Liver (tissue), 9 donors: ENCODE measurements around the gene FARS2. TPM values are rescaled to one million over a fixed set of nuclear protein-coding genes. Genes with fewer than 3 reads are reported as not detected.

ENCODE experiments used
- DNase-seq: peaks from one replicate; pipeline ENCODE4 v3.0.0-alpha.2; 2017; ENCODE audit warnings: low spot score
- H3K27ac ChIP-seq, 2 donors: one replicate each; pipeline ENCODE4 v1.7.0; 2013; ENCODE audit warnings: inconsistent platforms in 2 of 2, low read length in 2 of 2, control low read depth in 1 of 2, low read depth in 1 of 2, mild to moderate bottlenecking in 1 of 2
- H3K27me3 ChIP-seq, 4 donors: one replicate each; pipeline versions ENCODE4 v1.6.1 to v1.7.0; 2013; ENCODE audit warnings: low read length in 3 of 4, inconsistent platforms in 1 of 4, mild to moderate bottlenecking in 1 of 4, moderate library complexity in 1 of 4; ENCODE audit not compliant: control insufficient read depth in 4 of 4, insufficient read depth in 4 of 4
- H3K36me3 ChIP-seq, 4 donors: one replicate each; pipeline versions ENCODE4 v1.6.1 to v1.7.0; 2013; ENCODE audit warnings: low read length in 3 of 4, mild to moderate bottlenecking in 3 of 4, low read depth in 1 of 4, moderate library complexity in 1 of 4; ENCODE audit not compliant: control insufficient read depth in 4 of 4, insufficient read depth in 3 of 4
- H3K4me1 ChIP-seq, 4 donors: one replicate each; pipeline versions ENCODE4 v1.6.1 to v1.7.0; 2013; ENCODE audit warnings: low read length in 3 of 4, mild to moderate bottlenecking in 3 of 4, moderate library complexity in 1 of 4; ENCODE audit not compliant: control insufficient read depth in 4 of 4, insufficient read depth in 4 of 4
- H3K4me3 ChIP-seq, 3 donors: one replicate each; pipeline versions ENCODE4 v1.6.1 to v1.7.0; 2013; ENCODE audit warnings: low read length in 3 of 3, control low read depth in 1 of 3, low read depth in 1 of 3, mild to moderate bottlenecking in 1 of 3
- H3K9ac ChIP-seq, 2 donors: one replicate each; pipeline ENCODE4 v1.7.0; 2013; ENCODE audit warnings: low read length in 2 of 2, mild to moderate bottlenecking in 2 of 2, moderate library complexity in 2 of 2, control low read depth in 1 of 2, low read depth in 1 of 2
- H3K9me3 ChIP-seq, 4 donors: one replicate each; pipeline versions ENCODE4 v1.6.1 to v1.7.0; 2013; ENCODE audit warnings: low read length in 3 of 4; ENCODE audit not compliant: control insufficient read depth in 4 of 4
- ATF3 ChIP-seq: IDR thresholded peaks from 2 replicates; pipeline ENCODE4 v1.6.1; 2016; ENCODE audit warnings: antibody characterized with exemption
- EGR1 ChIP-seq, 2 donors: IDR thresholded peaks; 2 replicates each; pipeline ENCODE4 v1.6.1; 2016 to 2018; ENCODE audit warnings: antibody characterized with exemption in 2 of 2, low read depth in 2 of 2
- FOXA1 ChIP-seq: IDR thresholded peaks from 2 replicates; pipeline ENCODE4 v1.6.1; 2016; ENCODE audit warnings: antibody characterized with exemption
- FOXA2 ChIP-seq: IDR thresholded peaks from 2 replicates; pipeline ENCODE4 v1.6.1; 2016; ENCODE audit warnings: antibody characterized with exemption
- GABPA ChIP-seq, 2 donors: IDR thresholded peaks in 1 of 2; conservative IDR thresholded peaks in 1 of 2; 2 replicates each; pipeline ENCODE4 v1.6.1; 2016; ENCODE audit warnings: antibody characterized with exemption in 2 of 2, mild to moderate bottlenecking in 1 of 2, moderate library complexity in 1 of 2
- HNF4A ChIP-seq, 2 donors: conservative IDR thresholded peaks; 2 replicates each; pipeline ENCODE4 v1.6.1; 2016; ENCODE audit warnings: antibody characterized with exemption in 2 of 2, mild to moderate bottlenecking in 2 of 2
- HNF4G ChIP-seq: IDR thresholded peaks from 2 replicates; pipeline ENCODE4 v1.6.1; 2016; ENCODE audit warnings: antibody characterized with exemption
- JUND ChIP-seq, 2 donors: IDR thresholded peaks; 2 replicates each; pipeline ENCODE4 v1.6.1; 2016; ENCODE audit warnings: antibody characterized with exemption in 2 of 2
- NR2F2 ChIP-seq: IDR thresholded peaks from 2 replicates; pipeline ENCODE4 v1.6.1; 2016; ENCODE audit warnings: antibody characterized with exemption
- RAD21 ChIP-seq, 2 donors: IDR thresholded peaks; 2 replicates each; pipeline ENCODE4 v1.6.1; 2016; ENCODE audit warnings: antibody characterized with exemption in 2 of 2, mild to moderate bottlenecking in 2 of 2
- RXRA ChIP-seq, 2 donors: IDR thresholded peaks; 2 replicates each; pipeline ENCODE4 v1.6.1; 2017 to 2018; ENCODE audit warnings: antibody characterized with exemption in 2 of 2, mild to moderate bottlenecking in 1 of 2
- SP1 ChIP-seq: IDR thresholded peaks from 2 replicates; pipeline ENCODE4 v1.6.1; 2018; ENCODE audit warnings: antibody characterized with exemption, mild to moderate bottlenecking
- TAF1 ChIP-seq: conservative IDR thresholded peaks from 2 replicates; pipeline ENCODE4 v1.6.1; 2016; ENCODE audit warnings: antibody characterized with exemption, mild to moderate bottlenecking
- YY1 ChIP-seq: IDR thresholded peaks from 2 replicates; pipeline ENCODE4 v1.6.1; 2016; ENCODE audit warnings: antibody characterized with exemption, mild to moderate bottlenecking
- ZBTB33 ChIP-seq: IDR thresholded peaks from 2 replicates; pipeline ENCODE4 v1.6.1; 2016; ENCODE audit warnings: antibody characterized with exemption
- WGBS: extraction: QIAGEN DNeasy Blood & Tissue Kit; methylation state at CpG from one replicate; pipeline ENCODE4 v1.1.7; 2013; 5-methylcytosine and 5-hydroxymethylcytosine counted together
- polyA plus RNA-seq, 2 donors: library from polyadenylated mRNA; stranded (reverse) in 1 of 2; unstranded in 1 of 2; fragments of 200-250 nt in 1 of 2; fragments of >200 nt in 1 of 2; fragmentation: Nextera tagmentation in 1 of 2; extraction: Ambion mirVana in 1 of 2; gene quantifications; one replicate each; pipeline versions ENCODE4 v1.2.1 to v1.2.3, GENCODE V29; 2013 to 2015
- total RNA-seq, 2 donors: library from RNA; depleted of rRNA; stranded (reverse); fragments of >200 nt; gene quantifications; one replicate each; pipeline ENCODE4 v1.2.3, GENCODE V29; 2014
- TF ChIP-seq, protein P1 (sequence below): fragments of 150-350 bp; IDR thresholded peaks from 2 replicates; pipeline ENCODE4 v1.5.1; 2017; ENCODE audit warnings: improper control_type of control experiment, low read depth, low read length; ENCODE audit not compliant: missing input control
- TF ChIP-seq, protein P2 (sequence below): IDR thresholded peaks from 2 replicates; pipeline ENCODE4 v1.6.1; 2016; ENCODE audit warnings: antibody characterized with exemption
- TF ChIP-seq, protein P3 (sequence below): IDR thresholded peaks from 2 replicates; pipeline ENCODE4 v1.6.1; 2016; ENCODE audit warnings: antibody characterized with exemption, mild to moderate bottlenecking
- donor health status: healthy.
- donor health status: healthy.
- donor health status: healthy.
- donor health status: healthy.
- donor health status: healthy.

The FARS2 gene
- total and polyA plus RNA-seq, 4 donors, result 7.8 to 25.9 (median 11.2) TPM

- no peak for DNase-seq
- TF ChIP-seq SP1 (no peak), FOXA1 (no peak), TAF1 (no peak), ZBTB33 (no peak)
- 96% methylated on average over 1 of the region's 1 CpG for WGBS
- Histone ChIP-seq H3K4me1 (peaks cover 0 to 6% (median 0%) of the 10 kb centered on the region in 4 donors), H3K9ac (no peak overlapping the region), H3K27me3 (no peaks in the 10 kb centered on the region), H3K27ac (no peak overlapping the region), H3K4me3 (no peak overlapping the region), H3K9me3 (no peaks in the 10 kb centered on the region), H3K36me3 (no peaks in the 10 kb centered on the region)
These were observed 73.0 kb downstream of the FARS2 start for GRCh38 chr6:5334341-5334740.

GRCh38 chr6:5335020-5335419 lies 73.7 kb downstream of the FARS2 start:
- no peak for TF ChIP-seq TAF1
- Histone ChIP-seq H3K27ac (no peak overlapping the region), H3K27me3 (no peaks in the 10 kb centered on the region), H3K36me3 (no peaks in the 10 kb centered on the region), H3K4me1 (peaks cover 0 to 6% (median 0%) of the 10 kb centered on the region in 4 donors), H3K9me3 (no peaks in the 10 kb centered on the region), H3K4me3 (no peak overlapping the region), H3K9ac (no peak overlapping the region)
- no peak for DNase-seq
- 65% methylated on average over 3 of the region's 3 CpGs for WGBS

GRCh38 chr6:5337573-5337972 lies 76.3 kb downstream of the FARS2 start:
- WGBS, result 86% methylated on average over 2 of the region's 2 CpGs
- no peaks in the 10 kb centered on the region for H3K9me3 ChIP-seq
- no peak overlapping the region for H3K9ac ChIP-seq
- H3K36me3 ChIP-seq, result no peaks in the 10 kb centered on the region
- H3K4me3 ChIP-seq, result no peak overlapping the region
- no peak for TF ChIP-seq HNF4A (conservative IDR thresholded peaks at IDR 0.05)
- TF ChIP-seq FOXA2, result no peak
- TF ChIP-seq, protein P1, sequence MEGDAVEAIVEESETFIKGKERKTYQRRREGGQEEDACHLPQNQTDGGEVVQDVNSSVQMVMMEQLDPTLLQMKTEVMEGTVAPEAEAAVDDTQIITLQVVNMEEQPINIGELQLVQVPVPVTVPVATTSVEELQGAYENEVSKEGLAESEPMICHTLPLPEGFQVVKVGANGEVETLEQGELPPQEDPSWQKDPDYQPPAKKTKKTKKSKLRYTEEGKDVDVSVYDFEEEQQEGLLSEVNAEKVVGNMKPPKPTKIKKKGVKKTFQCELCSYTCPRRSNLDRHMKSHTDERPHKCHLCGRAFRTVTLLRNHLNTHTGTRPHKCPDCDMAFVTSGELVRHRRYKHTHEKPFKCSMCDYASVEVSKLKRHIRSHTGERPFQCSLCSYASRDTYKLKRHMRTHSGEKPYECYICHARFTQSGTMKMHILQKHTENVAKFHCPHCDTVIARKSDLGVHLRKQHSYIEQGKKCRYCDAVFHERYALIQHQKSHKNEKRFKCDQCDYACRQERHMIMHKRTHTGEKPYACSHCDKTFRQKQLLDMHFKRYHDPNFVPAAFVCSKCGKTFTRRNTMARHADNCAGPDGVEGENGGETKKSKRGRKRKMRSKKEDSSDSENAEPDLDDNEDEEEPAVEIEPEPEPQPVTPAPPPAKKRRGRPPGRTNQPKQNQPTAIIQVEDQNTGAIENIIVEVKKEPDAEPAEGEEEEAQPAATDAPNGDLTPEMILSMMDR, result no peak
- TF ChIP-seq GABPA (IDR thresholded peaks at IDR 0.05 in 1 of 2, conservative IDR thresholded peaks at IDR 0.05 in 1 of 2), result no peak
- no peak for TF ChIP-seq RAD21 (IDR thresholded peaks at IDR 0.05)
- no peak for TF ChIP-seq TAF1
- no peak for TF ChIP-seq ATF3
- no peak for TF ChIP-seq SP1
- TF ChIP-seq, protein P2, sequence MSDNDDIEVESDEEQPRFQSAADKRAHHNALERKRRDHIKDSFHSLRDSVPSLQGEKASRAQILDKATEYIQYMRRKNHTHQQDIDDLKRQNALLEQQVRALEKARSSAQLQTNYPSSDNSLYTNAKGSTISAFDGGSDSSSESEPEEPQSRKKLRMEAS, result no peak
- TF ChIP-seq JUND (IDR thresholded peaks at IDR 0.05), result no peak
- TF ChIP-seq, protein P3, sequence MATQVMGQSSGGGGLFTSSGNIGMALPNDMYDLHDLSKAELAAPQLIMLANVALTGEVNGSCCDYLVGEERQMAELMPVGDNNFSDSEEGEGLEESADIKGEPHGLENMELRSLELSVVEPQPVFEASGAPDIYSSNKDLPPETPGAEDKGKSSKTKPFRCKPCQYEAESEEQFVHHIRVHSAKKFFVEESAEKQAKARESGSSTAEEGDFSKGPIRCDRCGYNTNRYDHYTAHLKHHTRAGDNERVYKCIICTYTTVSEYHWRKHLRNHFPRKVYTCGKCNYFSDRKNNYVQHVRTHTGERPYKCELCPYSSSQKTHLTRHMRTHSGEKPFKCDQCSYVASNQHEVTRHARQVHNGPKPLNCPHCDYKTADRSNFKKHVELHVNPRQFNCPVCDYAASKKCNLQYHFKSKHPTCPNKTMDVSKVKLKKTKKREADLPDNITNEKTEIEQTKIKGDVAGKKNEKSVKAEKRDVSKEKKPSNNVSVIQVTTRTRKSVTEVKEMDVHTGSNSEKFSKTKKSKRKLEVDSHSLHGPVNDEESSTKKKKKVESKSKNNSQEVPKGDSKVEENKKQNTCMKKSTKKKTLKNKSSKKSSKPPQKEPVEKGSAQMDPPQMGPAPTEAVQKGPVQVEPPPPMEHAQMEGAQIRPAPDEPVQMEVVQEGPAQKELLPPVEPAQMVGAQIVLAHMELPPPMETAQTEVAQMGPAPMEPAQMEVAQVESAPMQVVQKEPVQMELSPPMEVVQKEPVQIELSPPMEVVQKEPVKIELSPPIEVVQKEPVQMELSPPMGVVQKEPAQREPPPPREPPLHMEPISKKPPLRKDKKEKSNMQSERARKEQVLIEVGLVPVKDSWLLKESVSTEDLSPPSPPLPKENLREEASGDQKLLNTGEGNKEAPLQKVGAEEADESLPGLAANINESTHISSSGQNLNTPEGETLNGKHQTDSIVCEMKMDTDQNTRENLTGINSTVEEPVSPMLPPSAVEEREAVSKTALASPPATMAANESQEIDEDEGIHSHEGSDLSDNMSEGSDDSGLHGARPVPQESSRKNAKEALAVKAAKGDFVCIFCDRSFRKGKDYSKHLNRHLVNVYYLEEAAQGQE, result no peak
- TF ChIP-seq FOXA1, result no peak
- no peak for TF ChIP-seq NR2F2
- no peak for TF ChIP-seq EGR1 (IDR thresholded peaks at IDR 0.05; ENCODE audit: low read depth in 2 of 2)
- no peak for TF ChIP-seq RXRA (IDR thresholded peaks at IDR 0.05)
- no peak for TF ChIP-seq YY1
- TF ChIP-seq HNF4G, result no peak
- no peak for TF ChIP-seq ZBTB33
- H3K4me1 ChIP-seq, result peaks cover 0 to 6% (median 0%) of the 10 kb centered on the region in 4 donors
- no peaks in the 10 kb centered on the region for H3K27me3 ChIP-seq
- H3K27ac ChIP-seq, result no peak overlapping the region
- DNase-seq, result no peak
